Measurements from ENCODE around the gene CCDC68.

DNA sequence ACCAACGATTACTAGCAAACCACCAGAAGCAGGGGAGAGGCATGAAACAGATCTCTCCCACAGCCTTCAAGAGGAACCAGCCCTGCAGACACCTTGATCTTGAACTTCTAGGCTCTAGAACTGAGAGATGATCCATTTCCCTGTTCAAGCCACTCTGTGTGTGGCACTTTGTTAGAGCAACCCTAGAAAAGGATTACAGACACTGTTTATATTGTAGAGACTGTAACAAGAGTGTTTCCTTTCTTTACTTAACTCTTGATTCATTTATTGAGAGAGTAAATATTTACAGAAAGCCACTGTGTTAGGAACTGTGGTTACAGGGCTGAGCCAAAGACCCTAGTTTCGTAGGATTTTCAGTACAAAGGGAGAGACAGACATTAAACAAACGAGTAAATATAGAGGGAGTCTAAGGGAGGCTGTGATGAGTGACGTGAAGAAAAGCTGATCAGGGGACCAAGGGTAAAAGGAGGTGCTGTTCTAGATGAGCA lies 10.9 kb downstream of the CCDC68 start:
- TF ChIP-seq, protein P1, sequence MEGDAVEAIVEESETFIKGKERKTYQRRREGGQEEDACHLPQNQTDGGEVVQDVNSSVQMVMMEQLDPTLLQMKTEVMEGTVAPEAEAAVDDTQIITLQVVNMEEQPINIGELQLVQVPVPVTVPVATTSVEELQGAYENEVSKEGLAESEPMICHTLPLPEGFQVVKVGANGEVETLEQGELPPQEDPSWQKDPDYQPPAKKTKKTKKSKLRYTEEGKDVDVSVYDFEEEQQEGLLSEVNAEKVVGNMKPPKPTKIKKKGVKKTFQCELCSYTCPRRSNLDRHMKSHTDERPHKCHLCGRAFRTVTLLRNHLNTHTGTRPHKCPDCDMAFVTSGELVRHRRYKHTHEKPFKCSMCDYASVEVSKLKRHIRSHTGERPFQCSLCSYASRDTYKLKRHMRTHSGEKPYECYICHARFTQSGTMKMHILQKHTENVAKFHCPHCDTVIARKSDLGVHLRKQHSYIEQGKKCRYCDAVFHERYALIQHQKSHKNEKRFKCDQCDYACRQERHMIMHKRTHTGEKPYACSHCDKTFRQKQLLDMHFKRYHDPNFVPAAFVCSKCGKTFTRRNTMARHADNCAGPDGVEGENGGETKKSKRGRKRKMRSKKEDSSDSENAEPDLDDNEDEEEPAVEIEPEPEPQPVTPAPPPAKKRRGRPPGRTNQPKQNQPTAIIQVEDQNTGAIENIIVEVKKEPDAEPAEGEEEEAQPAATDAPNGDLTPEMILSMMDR (IDR thresholded peaks at IDR 0.05) = no peak
- TF ChIP-seq POLR2AphosphoS5 (IDR thresholded peaks at IDR 0.05) (no peak), POLR2A (IDR thresholded peaks at IDR 0.05) (no peak)
